ENCODE data around the gene PCSK9. TPM values are rescaled to one million over a fixed set of nuclear protein-coding genes. Genes with fewer than 3 reads are reported as not detected.

The PCSK9 gene
- total and polyA plus RNA-seq, 2 of the 13 experiments (the other 11 are each of a cell fraction or from before 2014, with no cell fraction given): 33.3 to 80.5 TPM

GRCh38 chr1:55039342-55040082 is at the start of gene PCSK9 (continued):
- no peak for TF ChIP-seq KIAA2018 (CRISPR knock-in tag; IDR thresholded peaks at IDR 0.05; ENCODE audit: borderline replicate concordance)
- TF ChIP-seq FIP1L1 (IDR thresholded peaks at IDR 0.05; ENCODE audit: borderline replicate concordance, insufficient read depth, low read depth, low read length): no peak
- peak; percentile 87 for TF ChIP-seq HOXA3 (CRISPR knock-in tag; IDR thresholded peaks at IDR 0.05)
- TF ChIP-seq ZNF280B (CRISPR knock-in tag; IDR thresholded peaks at IDR 0.05; ENCODE audit: borderline replicate concordance): no peak; the same call in none of the 2 replicates
- peak; percentile 97 for TF ChIP-seq REPIN1 (CRISPR knock-in tag; IDR thresholded peaks at IDR 0.05; ENCODE audit: borderline replicate concordance, low read depth)
- TF ChIP-seq ZBTB8A (CRISPR knock-in tag; IDR thresholded peaks at IDR 0.05; ENCODE audit: borderline replicate concordance, low read depth): no peak; the same call in 1 of the 2 replicates
- TF ChIP-seq MATR3 (CRISPR knock-in tag; IDR thresholded peaks at IDR 0.05): no peak
- TF ChIP-seq SMARCE1 (IDR thresholded peaks at IDR 0.05; ENCODE audit: borderline replicate concordance): no peak
- no peak for TF ChIP-seq RBM22 (optimal IDR thresholded peaks at IDR 0.05; ENCODE audit: low read length)
- TF ChIP-seq MED13 (CRISPR knock-in tag; IDR thresholded peaks at IDR 0.05): peak; percentile 93
- no peak; the same call in 1 of the 2 replicates for TF ChIP-seq ZNF619 (CRISPR knock-in tag; IDR thresholded peaks at IDR 0.05)
- no peak for TF ChIP-seq ZNF101 (CRISPR knock-in tag; IDR thresholded peaks at IDR 0.05; ENCODE audit: borderline replicate concordance, low read depth)
- no peak for TF ChIP-seq RBAK (CRISPR knock-in tag; IDR thresholded peaks at IDR 0.05)
- no peak for TF ChIP-seq GPBP1L1 (CRISPR knock-in tag; IDR thresholded peaks at IDR 0.05)
- peak; percentile 87; the same call in 1 of the 2 replicates for TF ChIP-seq HOXA5 (CRISPR knock-in tag; IDR thresholded peaks at IDR 0.05)
